Neural cell (in vitro differentiated cells): Measurements from ENCODE around the gene PBX2. TPM values are rescaled to one million over a fixed set of nuclear protein-coding genes. Genes with fewer than 3 reads are reported as not detected.

ENCODE experiments used
- H2AFZ ChIP-seq: fragments of 200-600, 300-800 bp; sonication (generic), shearing (Covaris generic); 2 replicates; pipeline ENCODE4 v1.6.0; 2014; ENCODE audit warnings: low read depth, mild to moderate bottlenecking, antibody characterized with exemption, low read length, moderate library complexity
- H3F3A ChIP-seq: fragments of 200-600 bp; shearing (Covaris generic); 2 replicates; pipeline ENCODE4 v1.6.1; 2016; ENCODE audit warnings: mild to moderate bottlenecking, moderate library complexity, mixed read lengths, antibody characterized with exemption, low read length; ENCODE audit not compliant: insufficient read depth, poor library complexity, severe bottlenecking
- H3K27ac ChIP-seq: fragments of 200-600, 300-800 bp; sonication (generic), shearing (Covaris generic); 2 replicates; pipeline ENCODE4 v1.5.1; 2014; ENCODE audit warnings: mild to moderate bottlenecking, low read length, moderate library complexity
- H3K27me3 ChIP-seq: fragments of 300-800, 200-600 bp; sonication (generic), shearing (Covaris generic); 2 replicates; pipeline ENCODE4 v1.6.0; 2014; ENCODE audit warnings: mild to moderate bottlenecking, low read depth, low read length, moderate library complexity; ENCODE audit not compliant: insufficient read depth
- H3K36me3 ChIP-seq: fragments of 300-800, 200-600 bp; sonication (generic), shearing (Covaris generic); 2 replicates; pipeline ENCODE4 v1.5.1; 2014; ENCODE audit warnings: mild to moderate bottlenecking, antibody characterized with exemption, low read length, moderate library complexity; ENCODE audit not compliant: insufficient read depth
- H3K4me2 ChIP-seq: fragments of 300-800, 200-600 bp; sonication (generic), shearing (Covaris generic); 2 replicates; pipeline ENCODE4 v1.6.0; 2014; ENCODE audit warnings: mild to moderate bottlenecking, low read length
- H3K4me3 ChIP-seq: fragments of 300-800, 200-600 bp; sonication (generic), shearing (Covaris generic); 2 replicates; pipeline ENCODE4 v1.5.1; 2014; ENCODE audit warnings: mild to moderate bottlenecking, low read length, moderate library complexity
- H3K79me2 ChIP-seq: fragments of 200-600 bp; shearing (Covaris generic); replicated peaks from 2 replicates; pipeline ENCODE4 v1.6.0; 2014; ENCODE audit warnings: mild to moderate bottlenecking, low read length, moderate library complexity; ENCODE audit not compliant: insufficient read depth
- H3K9ac ChIP-seq: fragments of 300-800, 200-600 bp; sonication (generic), shearing (Covaris generic); 2 replicates; pipeline ENCODE4 v1.6.1; 2016; ENCODE audit warnings: mild to moderate bottlenecking, low read length, mixed read lengths
- H3K9me2 ChIP-seq: fragments of 200-600 bp; shearing (Covaris generic); 2 replicates; pipeline ENCODE4 v1.6.1; 2016; ENCODE audit warnings: mild to moderate bottlenecking, low read length, mixed read lengths; ENCODE audit not compliant: insufficient read depth
- H3K9me3 ChIP-seq: fragments of 200-600, 300-800 bp; sonication (generic), shearing (Covaris generic); 2 replicates; pipeline ENCODE4 v1.6.1; 2016; ENCODE audit warnings: mild to moderate bottlenecking, mixed run types, low read length, moderate library complexity, mixed read lengths
- H4K20me1 ChIP-seq: fragments of 200-600 bp; shearing (Covaris generic); 2 replicates; pipeline ENCODE4 v1.6.1; 2016; ENCODE audit warnings: mild to moderate bottlenecking, mixed run types; ENCODE audit not compliant: insufficient read depth
- CTCF ChIP-seq: fragments of 450-650 bp; IDR thresholded peaks from 2 replicates; pipeline ENCODE4 v1.5.1; 2014; ENCODE audit warnings: antibody characterized with exemption, mild to moderate bottlenecking, moderate library complexity; ENCODE audit not compliant: poor library complexity, severe bottlenecking
- EP300 ChIP-seq: fragments of 450-650 bp; conservative IDR thresholded peaks from 2 replicates; pipeline ENCODE4 v1.6.1; 2014; ENCODE audit warnings: antibody characterized with exemption, mild to moderate bottlenecking, moderate library complexity; ENCODE audit not compliant: poor library complexity, severe bottlenecking
- EZH2 ChIP-seq: fragments of 200-600, 300-800 bp; shearing (Covaris generic), sonication (generic); IDR thresholded peaks from 2 replicates; pipeline ENCODE4 v1.6.1; 2014; ENCODE audit warnings: antibody characterized with exemption, low read length, borderline replicate concordance, mild to moderate bottlenecking; ENCODE audit not compliant: insufficient read depth, poor library complexity, severe bottlenecking
- MXI1 ChIP-seq: fragments of 450-650 bp; conservative IDR thresholded peaks from 2 replicates; pipeline ENCODE4 v1.6.1; 2014; ENCODE audit warnings: antibody characterized with exemption, mild to moderate bottlenecking; ENCODE audit not compliant: poor library complexity, severe bottlenecking
- POLR2AphosphoS5 ChIP-seq: IDR thresholded peaks from 2 replicates; pipeline ENCODE4 v1.6.1; 2012
- RAD21 ChIP-seq: fragments of 450-650 bp; conservative IDR thresholded peaks from 2 replicates; pipeline ENCODE4 v1.6.1; 2014; ENCODE audit warnings: antibody characterized with exemption, mild to moderate bottlenecking, moderate library complexity
- REST ChIP-seq: IDR thresholded peaks from 2 replicates; pipeline ENCODE4 v1.6.1; 2012; ENCODE audit warnings: borderline replicate concordance
- SMC3 ChIP-seq: fragments of 450-650 bp; conservative IDR thresholded peaks from 2 replicates; pipeline ENCODE4 v1.6.1; 2014; ENCODE audit warnings: antibody characterized with exemption, mild to moderate bottlenecking, moderate library complexity; ENCODE audit not compliant: poor library complexity
- TAF1 ChIP-seq: IDR thresholded peaks from 2 replicates; pipeline ENCODE4 v1.6.1; 2012; ENCODE audit warnings: low read depth
- polyA plus RNA-seq: library from polyadenylated mRNA; depleted of rRNA; stranded (reverse); fragments of >200 nt; gene quantifications from 2 replicates; pipeline ENCODE4 v1.2.3, GENCODE V29; 2014

PBX2 gene
- polyA plus RNA-seq, 1 donor from 2014 or later: 53.2 TPM

GRCh38 chr6:32147401-32148132 is 42.4 kb downstream of the PBX2 start:
- Histone ChIP-seq H4K20me1 (no peaks in the 10 kb centered on the region), H2AFZ (no peak overlapping the region), H3K9me2 (no peaks in the 10 kb centered on the region), H3K27me3 (peaks cover 47% of the 10 kb centered on the region), H3K4me2 (no peak overlapping the region), H3K9me3 (no peaks in the 10 kb centered on the region), H3K27ac (no peak overlapping the region), H3F3A (no peaks in the 10 kb centered on the region), H3K4me3 (no peak overlapping the region), H3K9ac (no peak overlapping the region), H3K36me3 (no peaks in the 10 kb centered on the region), H3K79me2 (no peaks in the 10 kb centered on the region)
- TF ChIP-seq POLR2AphosphoS5: no peak
- no peak for TF ChIP-seq EP300
- no peak for TF ChIP-seq MXI1
- no peak for TF ChIP-seq TAF1
- TF ChIP-seq EZH2: no peak
- TF ChIP-seq SMC3: no peak
- no peak for TF ChIP-seq RAD21
- TF ChIP-seq CTCF: no peak
- no peak for TF ChIP-seq REST

GRCh38 chr6:32146687-32147086 is 43.3 kb downstream of the PBX2 start:
- Histone ChIP-seq H3K9me2 (no peaks in the 10 kb centered on the region), H2AFZ (no peak overlapping the region), H3F3A (no peaks in the 10 kb centered on the region), H3K27ac (no peak overlapping the region), H3K79me2 (no peaks in the 10 kb centered on the region), H3K27me3 (peaks cover 40% of the 10 kb centered on the region), H3K9ac (no peak overlapping the region), H4K20me1 (no peaks in the 10 kb centered on the region), H3K36me3 (no peaks in the 10 kb centered on the region), H3K9me3 (no peaks in the 10 kb centered on the region), H3K4me2 (no peak overlapping the region), H3K4me3 (no peak overlapping the region)
- TF ChIP-seq EZH2 (no peak), TAF1 (no peak), REST (no peak), EP300 (no peak), RAD21 (no peak), MXI1 (no peak), POLR2AphosphoS5 (no peak), CTCF (no peak), SMC3 (no peak)
